HG02588 (cell line): ENCODE results near the gene ZPLD1.

ENCODE experiments used
- ATAC-seq: cut with Tn5 transposase; IDR thresholded peaks from one replicate; pipeline ENCODE4 v1.9.1; 2021; ENCODE audit warnings: mild to moderate bottlenecking, moderate library complexity; ENCODE audit not compliant: unreplicated experiment

Gene ZPLD1

DNA sequence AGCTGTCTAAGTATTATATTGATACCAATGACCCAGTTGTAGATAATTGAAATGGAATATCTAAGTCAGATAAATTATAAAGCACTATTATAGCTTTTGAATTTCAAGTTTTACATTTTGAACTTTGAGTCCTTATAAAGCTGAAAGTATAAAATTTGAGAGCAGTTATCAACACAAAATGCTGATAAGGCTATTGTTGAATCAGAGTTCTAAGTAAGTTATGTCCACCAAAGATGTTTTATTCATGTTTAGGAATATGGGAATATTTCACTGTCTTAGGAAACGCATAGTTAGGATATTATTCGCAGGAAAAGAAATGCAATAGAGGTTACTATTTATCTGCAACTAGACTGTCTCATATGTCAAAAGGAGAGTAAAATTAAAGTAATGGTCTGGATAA lies 29.4 kb downstream of the ZPLD1 start:
- ATAC-seq, result no peak

DNA sequence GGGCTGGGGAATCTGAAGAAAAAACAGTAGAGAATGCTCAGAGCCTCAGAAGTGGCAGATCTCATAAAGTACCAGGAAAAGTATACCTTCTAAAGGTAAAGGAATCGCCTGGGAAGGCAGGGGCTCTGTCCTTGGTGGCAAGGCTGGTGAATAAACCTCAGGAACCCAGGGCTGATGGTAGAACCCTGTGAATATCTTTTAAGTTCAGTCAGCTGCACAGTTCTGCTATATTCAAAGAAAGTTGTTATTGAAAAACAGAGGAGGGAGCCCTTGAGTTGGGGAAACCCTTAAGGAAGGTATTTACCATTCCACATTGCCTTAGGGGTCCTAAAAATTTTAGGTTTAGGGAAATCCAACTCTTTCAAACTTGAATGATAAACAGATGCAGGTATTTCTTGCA lies 31.2 kb downstream of the ZPLD1 start:
- ATAC-seq, result no peak

DNA sequence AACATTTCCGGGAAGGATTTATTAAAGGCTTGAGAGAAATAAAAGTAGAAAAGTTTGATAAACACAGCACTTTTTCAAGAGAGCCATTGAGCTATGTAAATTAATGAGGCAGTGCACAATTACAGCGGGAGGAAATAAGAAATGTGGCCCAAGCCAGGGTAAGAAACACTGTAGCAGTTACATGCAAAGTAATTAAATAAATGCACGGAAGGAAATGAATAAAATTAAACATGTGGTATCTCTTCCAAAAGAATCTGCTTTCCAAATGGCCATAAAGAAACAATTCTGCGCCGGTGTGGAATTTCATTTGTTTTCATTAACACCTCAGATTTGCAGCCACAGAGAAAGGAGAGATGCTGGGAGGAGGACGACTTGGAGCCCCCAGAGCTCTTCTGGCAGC lies 35.3 kb downstream of the ZPLD1 start:
- no peak for ATAC-seq

DNA sequence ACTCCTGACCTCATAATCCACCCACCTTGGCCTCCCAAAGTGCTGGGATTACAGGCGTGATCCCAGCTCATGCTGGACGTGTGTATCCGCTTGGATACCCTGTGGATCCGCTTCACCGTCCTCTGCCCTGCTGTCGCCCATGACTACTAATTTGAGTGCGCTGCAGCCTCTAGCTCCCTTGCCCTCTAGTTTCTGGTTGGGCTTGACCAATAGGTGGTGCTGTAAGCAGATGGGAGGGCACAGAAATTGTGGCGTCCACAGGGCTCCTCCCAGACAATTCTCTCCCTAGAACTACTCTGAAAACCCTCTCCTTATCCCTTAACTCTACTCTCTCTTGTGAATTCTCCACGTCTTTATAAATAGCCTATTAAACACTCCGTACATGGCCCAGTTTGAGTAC lies 36.2 kb downstream of the ZPLD1 start:
- ATAC-seq, result no peak

DNA sequence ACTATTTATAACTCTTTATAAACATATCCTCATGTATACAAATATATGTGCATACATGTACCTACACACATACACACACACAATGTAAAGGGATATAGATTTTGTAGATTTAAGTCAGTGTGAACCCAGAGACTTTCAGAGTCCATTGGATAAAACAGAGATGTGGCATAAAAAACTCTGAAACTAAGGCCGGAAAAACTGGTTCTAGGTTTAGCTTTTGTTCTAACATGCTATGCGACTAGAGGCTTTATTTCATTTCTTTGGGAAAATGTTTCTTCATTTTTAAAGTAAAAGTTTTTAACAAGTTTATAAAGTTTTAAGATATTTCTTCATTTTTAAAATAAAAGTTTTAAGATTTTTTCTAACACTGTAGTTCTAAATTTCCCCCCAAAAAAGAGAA lies 36.7 kb downstream of the ZPLD1 start:
- no peak for ATAC-seq

DNA sequence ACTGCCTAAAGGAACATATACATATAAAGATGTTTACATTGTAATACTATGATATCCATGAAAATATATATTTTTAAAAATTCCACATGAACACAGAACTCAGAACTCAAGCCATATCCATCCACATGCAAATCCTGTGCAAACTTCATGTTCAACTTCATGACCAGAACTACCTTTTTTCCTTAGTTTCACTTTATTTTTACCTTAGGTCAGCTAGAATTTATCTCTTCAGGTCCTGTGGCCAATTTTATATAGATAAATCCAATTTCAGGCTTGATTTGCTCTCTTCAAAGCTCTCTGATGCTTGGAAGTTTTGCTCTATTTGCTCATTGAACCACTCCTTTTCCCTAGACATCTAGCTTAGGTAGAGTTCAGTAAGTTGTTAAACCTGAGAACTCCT lies 38.8 kb downstream of the ZPLD1 start:
- no peak for ATAC-seq

DNA sequence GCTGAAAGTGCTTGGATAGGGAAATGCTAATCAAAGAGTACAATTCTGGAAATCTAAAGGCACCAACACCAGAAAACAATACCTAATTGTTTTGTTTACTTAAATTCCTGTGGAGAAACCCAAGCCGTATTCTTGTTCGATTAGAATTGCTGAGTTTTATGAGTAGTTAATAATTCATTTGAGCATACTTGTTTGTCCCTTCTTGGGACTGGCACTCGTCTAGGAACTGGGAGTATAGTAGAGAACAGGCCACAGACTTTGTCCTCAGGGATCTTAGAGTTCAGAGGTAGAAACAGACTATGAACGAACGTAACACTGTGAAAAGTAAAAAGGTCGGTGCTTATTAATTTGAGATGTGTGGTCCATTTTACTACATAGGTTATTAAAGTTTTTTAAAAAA lies 39.4 kb downstream of the ZPLD1 start:
- no peak for ATAC-seq

DNA sequence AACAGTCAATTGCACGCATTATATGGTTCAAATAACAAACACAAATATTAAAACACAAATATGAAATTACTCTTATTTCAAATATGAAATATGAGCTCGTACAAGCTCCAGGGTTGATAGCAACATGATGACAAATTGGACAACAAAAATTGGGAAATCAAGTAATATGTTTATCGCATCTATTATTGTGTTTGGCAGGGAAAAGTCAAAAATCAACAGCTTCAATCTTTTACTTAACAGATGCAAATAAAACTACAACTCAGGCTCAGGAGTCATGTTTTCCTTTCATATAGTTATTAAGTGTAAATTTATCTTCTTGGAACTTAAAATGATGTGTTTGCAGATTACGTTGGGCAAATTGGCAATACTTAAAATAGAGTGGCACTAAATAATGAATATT lies 41.4 kb downstream of the ZPLD1 start:
- ATAC-seq, result no peak

DNA sequence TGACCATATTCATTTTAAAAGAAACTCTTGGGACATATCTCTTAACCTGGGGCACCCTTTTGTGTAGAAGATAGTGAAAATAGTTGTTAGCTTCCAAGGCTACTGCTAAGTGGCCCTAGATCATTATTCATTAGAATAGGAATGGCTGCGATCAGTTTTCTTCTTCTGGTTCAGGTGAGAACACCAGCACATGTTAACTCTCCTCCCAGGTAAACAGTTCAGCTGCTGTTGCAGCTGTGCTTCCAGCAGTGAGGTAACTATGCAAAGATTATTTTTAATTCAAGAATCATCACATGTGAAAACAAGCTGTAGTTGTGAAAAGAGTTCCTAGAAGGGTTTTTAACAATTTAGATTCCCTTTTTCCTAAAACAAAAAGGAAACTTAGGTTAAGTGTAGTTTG lies 43.3 kb downstream of the ZPLD1 start:
- no peak for ATAC-seq

DNA sequence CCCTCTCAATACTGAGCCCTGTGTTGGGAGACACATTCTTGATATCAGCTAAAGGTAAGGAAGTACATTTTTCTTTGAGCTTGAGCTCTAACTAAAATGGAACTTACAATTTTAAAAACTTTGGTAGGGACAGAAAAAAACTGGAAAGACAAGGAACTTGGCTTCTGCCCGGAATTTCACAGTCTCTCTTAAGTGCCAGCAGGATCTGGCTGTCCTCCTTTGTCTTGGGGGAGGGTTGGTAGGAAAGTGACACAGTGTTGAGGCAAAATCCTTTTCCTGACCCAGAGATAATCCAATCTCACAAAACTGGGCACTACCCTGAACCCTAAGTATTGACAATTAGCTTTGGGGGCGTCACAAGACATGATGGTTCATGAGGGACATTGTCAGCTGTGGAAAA lies 45.3 kb downstream of the ZPLD1 start:
- ATAC-seq, result no peak

DNA sequence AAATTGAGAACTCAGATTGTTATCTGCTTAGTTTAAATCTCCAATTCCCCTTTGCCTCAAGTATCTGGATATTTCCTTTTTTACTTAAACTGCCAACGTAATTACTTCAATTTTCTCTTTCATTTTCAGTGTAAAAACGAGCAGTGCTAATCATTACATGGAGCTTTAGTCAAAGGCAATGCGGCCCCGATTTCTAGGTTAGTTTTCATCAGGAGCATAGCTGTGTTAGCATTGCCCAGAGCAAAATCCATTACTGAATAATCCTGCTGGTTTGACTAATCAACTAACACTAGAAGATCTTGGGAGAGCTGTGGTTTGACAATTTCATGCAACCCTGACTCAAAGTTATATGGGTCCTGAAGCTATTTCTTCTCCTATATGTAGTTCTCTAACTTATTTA lies 46.2 kb downstream of the ZPLD1 start:
- no peak for ATAC-seq

DNA sequence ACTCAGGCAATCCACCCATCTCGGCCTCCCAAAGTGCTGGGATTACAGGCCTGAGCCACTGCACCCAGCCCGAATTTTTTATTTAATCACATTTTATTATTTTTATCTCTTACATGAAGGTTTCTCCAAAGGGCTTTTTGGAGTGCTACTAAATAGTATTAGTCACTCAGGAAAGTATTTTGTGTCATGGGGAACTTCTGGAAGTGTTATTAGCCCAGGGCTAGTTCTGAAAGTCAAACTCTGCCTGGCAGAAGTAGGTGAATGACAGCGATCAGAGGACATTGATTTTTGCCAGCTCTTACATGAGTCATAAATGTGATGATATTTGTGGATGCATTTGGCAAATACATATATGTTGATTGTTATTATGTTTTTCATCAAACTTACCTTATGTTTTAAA lies 48.7 kb downstream of the ZPLD1 start:
- ATAC-seq, result no peak

DNA sequence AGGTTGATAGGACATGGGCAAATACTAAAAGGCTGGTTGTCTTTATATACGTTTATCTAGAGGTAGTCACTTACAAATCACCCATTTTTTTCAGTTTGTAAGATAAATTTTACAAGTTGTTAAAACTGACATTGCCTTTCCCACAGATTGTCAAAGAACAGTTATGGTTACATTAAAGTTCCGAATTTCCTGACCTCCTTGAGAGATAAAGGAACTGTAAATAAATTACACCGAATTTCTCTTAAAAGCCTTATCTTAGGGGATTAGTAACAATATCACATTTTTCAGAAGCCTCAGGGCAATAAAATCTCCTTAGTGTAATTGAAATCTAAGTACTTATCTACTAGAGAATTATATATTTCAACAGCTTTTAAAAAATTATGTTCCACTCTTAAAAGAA lies 49.5 kb downstream of the ZPLD1 start:
- ATAC-seq, result no peak

DNA sequence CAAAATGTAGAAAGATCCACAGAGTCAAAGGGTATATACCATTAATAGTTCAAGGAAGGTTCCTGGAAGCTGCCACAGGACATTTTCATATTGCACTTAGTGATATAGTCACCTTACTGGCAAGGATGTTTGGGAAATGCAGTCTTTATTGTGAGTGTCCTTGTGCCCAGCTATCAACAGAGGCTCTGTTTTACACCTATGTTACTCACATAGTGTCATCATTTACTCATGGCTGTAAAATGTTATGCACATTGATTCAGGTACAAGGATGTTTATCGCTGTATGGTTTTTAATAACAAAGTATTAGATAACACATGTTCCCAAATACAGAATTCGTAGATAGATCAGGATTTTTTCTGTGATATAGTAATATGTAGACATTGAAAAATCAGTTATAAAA lies 50.9 kb downstream of the ZPLD1 start:
- ATAC-seq, result no peak

DNA sequence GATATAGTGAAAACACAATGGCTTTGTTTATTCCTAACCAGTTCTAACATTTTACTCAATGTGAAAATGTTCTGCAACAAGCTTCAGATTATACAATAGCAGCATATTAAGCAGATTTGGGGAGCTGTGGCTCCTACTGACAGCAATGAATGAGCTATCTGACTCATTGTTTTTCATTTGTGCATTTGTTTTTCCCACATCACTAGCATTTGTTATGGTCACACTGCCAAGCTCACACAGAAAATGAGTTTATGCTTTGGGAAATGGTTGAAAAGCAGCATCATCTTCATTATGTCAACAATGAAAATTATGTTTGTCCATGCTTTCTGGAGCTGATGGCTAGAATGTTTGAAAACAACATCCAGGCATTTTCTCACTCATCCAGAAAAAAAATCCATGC lies 53.5 kb downstream of the ZPLD1 start:
- ATAC-seq, result no peak

DNA sequence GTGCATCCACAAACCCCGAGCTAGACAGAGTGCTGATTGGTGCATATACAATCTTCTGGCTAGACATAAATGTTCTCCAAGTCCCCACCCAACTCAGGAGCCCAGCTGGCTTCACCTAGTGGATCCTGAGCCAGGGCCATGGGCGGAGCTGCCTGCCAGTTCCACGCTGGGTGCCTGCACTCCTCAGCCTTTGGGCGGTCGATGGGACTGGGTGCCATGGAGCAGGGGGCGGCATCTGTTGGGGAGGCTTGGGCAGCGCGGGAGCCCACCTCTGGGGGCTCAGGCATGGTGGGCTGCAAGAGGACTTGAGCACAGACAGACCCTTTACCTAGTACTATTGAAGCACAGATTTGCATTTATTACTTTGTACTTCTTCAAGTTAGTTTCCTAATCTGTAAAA lies 57.5 kb downstream of the ZPLD1 start:
- ATAC-seq, result no peak

DNA sequence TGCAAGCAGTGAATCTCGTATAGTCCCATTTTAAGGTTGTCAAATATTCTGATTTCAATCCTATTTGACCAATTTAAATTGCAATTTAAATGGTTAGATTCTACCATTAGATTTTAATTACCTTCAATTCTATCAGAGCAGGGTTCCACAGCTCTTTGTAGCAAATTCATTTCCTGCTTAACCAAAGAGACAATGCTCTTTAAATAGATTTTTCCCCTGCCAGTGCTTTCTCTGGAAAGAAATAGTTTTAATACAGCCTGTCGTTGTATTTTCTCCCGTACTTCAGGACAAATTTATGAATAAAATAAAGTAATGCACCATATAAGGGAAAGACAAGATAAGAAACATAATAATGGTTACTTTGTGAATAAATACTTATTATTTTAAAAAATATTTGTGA lies 62.8 kb downstream of the ZPLD1 start:
- ATAC-seq, result no peak

DNA sequence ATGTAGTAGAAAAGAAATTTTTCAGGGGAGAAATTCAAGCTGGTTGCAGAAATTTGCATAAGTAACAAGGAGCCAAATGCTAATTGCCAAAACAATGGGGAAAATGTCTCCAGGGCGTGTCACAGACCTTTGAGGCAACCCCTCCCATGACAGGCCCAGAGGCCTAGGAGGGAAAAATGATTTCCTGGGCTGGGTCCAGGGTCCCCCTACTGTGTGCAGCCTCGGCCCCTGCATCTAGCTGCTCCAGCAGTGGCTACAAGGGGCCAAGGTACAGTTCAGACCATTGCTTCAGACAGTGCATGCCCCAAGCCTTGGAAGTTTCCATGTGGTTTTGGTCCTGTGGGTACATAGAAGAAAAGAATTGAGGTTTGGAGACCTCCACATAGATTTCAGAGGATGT lies 70.7 kb downstream of the ZPLD1 start:
- no peak for ATAC-seq

DNA sequence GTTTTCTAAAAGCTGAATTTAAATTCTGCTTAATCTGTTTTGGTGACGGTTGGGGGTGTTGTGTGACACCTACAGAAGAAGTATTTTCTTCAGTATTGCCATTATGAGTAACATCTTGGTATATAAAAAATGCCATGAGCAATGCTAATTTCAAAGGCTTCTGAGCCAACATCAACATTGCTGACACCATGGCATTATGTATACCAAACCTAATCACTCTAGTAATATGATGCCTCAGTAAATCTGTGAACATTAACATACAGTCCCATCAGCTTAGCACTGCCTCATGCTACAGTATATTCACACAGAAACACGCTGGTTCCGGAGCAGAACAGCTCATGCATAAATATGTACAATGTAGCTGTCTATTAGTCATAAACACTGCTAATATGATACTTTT lies 75.8 kb downstream of the ZPLD1 start:
- no peak for ATAC-seq

DNA sequence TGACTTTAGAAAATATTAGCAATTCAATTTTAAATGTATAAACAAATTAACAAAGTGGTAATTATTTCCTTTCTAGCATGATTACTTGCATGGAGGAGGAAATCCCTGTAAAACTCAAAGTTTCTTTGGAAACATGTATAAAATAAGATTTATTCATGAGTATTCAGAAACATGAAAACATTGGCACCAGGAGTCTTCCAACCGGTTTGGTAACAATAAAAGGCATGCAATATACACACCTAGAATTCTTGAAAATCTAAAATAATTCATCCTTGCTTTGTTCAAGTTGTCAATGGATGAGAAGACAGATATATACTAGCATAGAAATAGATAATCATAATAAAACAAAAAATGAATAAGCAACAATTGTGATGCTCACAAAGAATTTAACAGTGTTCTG lies 76.4 kb downstream of the ZPLD1 start:
- ATAC-seq, result no peak

DNA sequence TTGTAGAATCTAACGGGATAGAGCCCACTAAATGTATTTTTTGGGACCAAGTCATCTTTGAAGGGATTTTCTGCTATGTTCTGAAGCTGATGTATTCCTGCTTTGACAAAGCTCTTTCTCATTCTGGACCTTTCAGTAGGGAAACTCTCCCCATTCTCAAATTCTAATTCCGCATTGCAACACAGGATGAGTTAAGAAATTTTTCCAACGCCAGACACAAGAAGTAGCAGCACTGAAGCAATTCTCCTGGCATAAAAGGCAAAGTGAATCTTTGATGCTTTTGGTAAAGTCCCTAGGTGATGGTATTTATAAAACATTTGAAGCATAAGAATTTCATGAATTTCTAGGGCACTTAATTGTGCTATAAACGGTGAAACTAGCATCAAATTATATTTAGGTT lies 76.8 kb downstream of the ZPLD1 start:
- ATAC-seq, result no peak

DNA sequence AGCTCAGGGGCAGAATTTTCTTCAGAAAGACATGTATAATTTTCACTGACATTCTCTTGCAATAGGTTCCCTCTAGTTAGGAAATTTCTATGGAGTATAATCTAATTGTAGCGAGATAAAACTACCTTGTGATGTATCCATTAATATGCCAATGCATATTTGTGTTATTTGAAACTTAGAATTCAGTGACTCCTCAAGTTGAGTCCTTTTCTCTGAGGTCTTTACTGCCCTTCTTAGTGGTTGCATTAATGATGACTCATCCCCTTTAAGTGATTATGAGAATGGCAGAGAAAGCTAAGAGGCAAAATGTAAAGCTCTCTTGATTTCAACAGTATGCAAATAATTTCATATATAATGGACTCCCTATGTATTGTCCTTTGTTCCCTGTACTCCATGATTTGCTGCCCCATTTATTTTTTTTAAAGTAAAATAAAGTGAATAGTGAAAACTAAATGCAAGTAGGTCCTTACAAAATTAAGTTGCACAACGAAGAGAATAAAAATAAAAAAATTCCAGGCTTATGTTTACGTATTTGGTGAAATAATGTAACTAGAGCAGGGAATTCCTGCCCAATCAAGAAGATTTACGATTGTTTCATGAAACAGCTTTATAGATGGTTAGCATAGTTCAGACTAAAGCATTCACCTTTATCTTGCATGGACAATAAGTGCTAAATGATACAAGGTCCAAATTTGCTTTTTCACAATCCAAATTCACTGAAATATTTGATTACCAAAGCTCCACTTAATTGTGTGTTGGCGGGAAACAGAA lies 78.1 kb downstream of the ZPLD1 start:
- no peak for ATAC-seq

DNA sequence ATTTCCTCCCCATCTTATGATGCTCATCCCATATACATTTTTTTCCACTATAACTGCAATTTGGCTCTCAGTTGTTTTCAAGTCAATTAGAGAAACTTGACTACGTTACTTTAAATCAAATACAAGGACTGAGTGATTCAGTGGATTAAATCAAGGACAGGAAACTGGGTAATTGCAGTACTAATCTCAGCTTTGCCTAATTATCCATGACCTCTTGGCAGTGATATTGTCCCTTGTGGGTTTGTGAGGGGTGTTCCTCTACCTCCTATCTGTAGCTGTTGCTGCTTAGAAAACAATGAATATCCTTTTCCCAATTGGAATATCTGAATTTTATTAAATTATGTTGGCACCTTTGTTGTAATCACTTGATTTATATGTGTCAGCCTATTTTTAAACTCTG lies 79.4 kb downstream of the ZPLD1 start:
- no peak for ATAC-seq
